GDM1 (cell line): ENCODE data around the gene VPS13C.

Experiments
- DNase-seq: peaks from one replicate; lab custom pipeline; 2025; lab: John Stamatoyannopoulos, UW

Gene VPS13C

GRCh38 chr15:61815356-61816083 is 244.7 kb downstream of the VPS13C start:
- DNase-seq, result no peak

GRCh38 chr15:61812476-61812875 is 247.8 kb downstream of the VPS13C start:
- no peak for DNase-seq

GRCh38 chr15:61811952-61812351 is 248.3 kb downstream of the VPS13C start:
- no peak for DNase-seq

- DNase-seq, result no peak
These were observed 251.0 kb downstream of the VPS13C start for GRCh38 chr15:61809216-61809615.

- DNase-seq, result no peak
These were observed 252.8 kb downstream of the VPS13C start for GRCh38 chr15:61807281-61807929.
